Suprapubic skin (tissue), 4 donors: Measurements from ENCODE around the gene FILIP1L.

Experiments
- CTCF ChIP-seq, 2 donors: fragments of 200-600 bp in 1 of 2; fragments of 450-650 bp in 1 of 2; sonication (generic) in 1 of 2; IDR thresholded peaks; one replicate each; pipeline ENCODE4 v1.5.1; 2016 to 2019; ENCODE audit warnings: antibody characterized with exemption in 2 of 2, mild to moderate bottlenecking in 1 of 2, moderate library complexity in 1 of 2
- POLR2A ChIP-seq, 2 donors: fragments of 450-650 bp; IDR thresholded peaks; one replicate each; pipeline ENCODE4 v1.6.1; 2017; ENCODE audit warnings: antibody characterized with exemption in 2 of 2, mild to moderate bottlenecking in 2 of 2, moderate library complexity in 2 of 2
- POLR2AphosphoS5 ChIP-seq, 3 donors: sonication (generic); formaldehyde crosslinking; IDR thresholded peaks; one replicate each; pipeline ENCODE4 v1.6.1; 2017; ENCODE audit warnings: antibody characterized with exemption in 3 of 3

- TF ChIP-seq CTCF (IDR thresholded peaks at IDR 0.05), result no peak
- TF ChIP-seq POLR2AphosphoS5 (IDR thresholded peaks at IDR 0.05), result no peak
- TF ChIP-seq POLR2A (IDR thresholded peaks at IDR 0.05), result no peak
Observed at GRCh38 chr3:100120693-100121092, 6.4 kb upstream of the FILIP1L start.
